Skin of body (tissue), 2 donors: ENCODE results near the gene PRKG1. TPM values are rescaled to one million over a fixed set of nuclear protein-coding genes. Genes with fewer than 3 reads are reported as not detected.
A peak's percentile ranks its signal among the peaks of the same experiment; 100 is the strongest.

Source experiments
- DNase-seq: peaks from one replicate; lab custom pipeline; 2025; lab: John Stamatoyannopoulos, UW
- total RNA-seq: library from RNA; depleted of rRNA; stranded (reverse); fragments of >200 nt; gene quantifications from one replicate; pipeline ENCODE4 v1.2.3, GENCODE V29; 2014

Gene PRKG1
- total RNA-seq: 41.8 TPM

DNA sequence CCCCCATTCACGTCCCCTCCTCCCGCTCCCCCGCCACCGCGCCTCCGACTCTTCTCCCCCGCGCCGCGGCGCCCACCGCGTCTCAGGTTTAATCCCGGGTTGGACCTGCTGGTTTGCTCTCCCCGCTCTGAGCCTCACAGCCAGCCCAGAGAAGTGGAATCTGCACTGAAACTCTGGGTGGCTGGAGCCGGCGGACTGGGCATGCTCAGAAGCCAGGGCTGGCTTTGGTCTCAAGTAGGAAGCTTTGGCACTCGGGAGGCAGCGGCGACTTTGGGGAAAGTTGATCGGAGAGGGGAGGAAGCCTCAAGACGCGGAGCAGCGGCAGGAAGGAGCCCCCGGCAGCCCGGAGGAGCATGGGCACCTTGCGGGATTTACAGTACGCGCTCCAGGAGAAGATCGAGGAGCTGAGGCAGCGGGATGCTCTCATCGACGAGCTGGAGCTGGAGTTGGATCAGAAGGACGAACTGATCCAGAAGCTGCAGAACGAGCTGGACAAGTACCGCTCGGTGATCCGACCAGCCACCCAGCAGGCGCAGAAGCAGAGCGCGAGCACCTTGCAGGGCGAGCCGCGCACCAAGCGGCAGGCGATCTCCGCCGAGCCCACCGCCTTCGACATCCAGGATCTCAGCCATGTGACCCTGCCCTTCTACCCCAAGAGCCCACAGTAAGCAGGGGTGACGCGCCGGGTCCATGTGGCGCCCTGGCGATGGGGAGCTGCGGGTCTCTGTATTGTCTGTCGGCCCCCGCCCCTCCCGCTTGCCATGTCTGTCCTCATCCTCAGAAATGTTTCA lies at the start of gene PRKG1:
Gene PRKG1 (plus strand): TSS at position 250 of the 791 bp plus-strand sequence.
- DNase-seq: peak; percentile 79

DNA sequence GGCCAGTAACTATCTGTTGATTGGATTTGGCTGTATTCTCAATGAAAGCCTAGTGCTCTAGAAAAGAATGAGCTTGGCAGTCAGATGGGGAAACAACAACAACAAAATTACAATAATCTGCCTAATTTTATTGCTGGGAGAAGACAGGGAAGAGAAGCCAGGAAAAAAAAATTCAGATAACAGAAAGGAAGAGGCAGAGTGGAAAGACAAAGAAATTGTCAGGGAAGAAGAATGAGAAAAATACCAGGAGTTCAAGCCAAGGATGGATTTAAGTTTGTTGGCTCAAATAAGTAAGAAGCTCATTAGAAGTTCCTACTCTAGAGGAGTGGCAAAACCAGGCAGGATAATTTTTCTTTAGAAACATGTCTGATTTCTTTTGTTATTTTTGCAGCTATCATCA lies 45.9 kb upstream of the PRKG1 start:
- peak; percentile 16 for DNase-seq

DNA sequence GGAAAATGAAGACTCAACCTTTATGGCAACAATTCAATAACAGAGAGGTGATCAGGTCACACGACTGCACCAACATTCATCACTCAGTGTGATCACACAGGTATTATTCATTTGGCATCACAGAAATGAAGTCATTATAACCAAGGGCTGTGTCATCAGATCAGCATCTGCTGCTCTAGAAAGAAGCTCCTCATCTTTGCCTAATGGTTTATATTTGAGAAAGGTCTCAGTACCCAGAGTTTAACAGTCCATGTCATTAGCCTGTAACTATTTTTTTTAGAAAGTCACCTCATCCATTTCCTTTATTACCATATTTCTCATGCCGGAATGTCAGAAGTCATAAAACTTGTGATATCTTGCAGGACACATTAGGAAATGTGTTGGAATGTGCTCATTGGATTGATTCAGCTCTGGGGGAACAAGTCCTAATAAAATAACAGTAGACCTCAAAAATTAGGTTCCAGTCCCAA lies 45.1 kb upstream of the PRKG1 start:
- DNase-seq: no peak

- DNase-seq: no peak
These were observed 43.8 kb upstream of the PRKG1 start for GRCh38 chr10:51030480-51030879.

- DNase-seq: no peak
These were observed 42.3 kb upstream of the PRKG1 start for GRCh38 chr10:51031950-51032349.

- no peak for DNase-seq
These were observed 39.5 kb upstream of the PRKG1 start for GRCh38 chr10:51034769-51035168.

GRCh38 chr10:51035344-51035743 lies 38.9 kb upstream of the PRKG1 start:
- no peak for DNase-seq

DNA sequence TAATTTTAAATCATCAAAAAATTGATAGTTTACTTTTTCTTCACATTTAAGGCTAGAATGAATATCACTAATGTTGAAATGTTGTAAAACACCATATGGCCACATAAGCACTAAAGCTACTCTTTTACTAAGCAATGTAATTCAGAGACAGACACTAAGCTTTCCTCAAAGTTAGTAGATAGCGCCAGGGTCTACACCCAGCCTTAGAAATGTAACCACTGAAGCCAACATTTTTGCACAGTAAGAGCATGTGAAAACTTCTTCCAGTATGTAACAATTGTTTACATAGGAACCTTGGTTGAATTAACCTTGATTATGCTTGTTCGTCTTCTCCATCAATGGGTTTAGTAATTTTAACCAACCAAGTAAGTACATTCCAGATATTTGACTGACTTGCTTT lies 28.4 kb upstream of the PRKG1 start:
- DNase-seq: peak; percentile 41

GRCh38 chr10:51046654-51047053 lies 27.6 kb upstream of the PRKG1 start:
- no peak for DNase-seq

DNA sequence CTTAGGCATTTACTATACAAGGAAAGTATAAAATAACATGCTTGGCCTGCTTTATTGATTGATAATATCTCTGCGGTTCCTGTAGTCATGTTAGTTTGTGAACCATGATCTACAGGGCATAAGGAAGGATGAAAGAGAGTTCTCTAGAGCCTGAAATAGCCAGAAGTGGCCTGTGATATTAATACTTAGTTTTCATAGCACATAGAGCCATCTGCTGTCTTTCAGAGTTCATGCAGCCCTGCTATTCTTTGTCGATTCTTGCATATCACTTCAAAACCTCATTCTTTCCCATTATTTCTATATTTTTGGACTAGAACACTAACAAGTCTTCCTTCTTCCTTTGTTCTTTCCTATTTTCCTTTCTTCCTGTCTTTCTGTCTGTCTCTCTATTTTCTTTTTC lies 26.4 kb upstream of the PRKG1 start:
- DNase-seq: peak; percentile 13

- no peak for DNase-seq
These were observed 25.5 kb upstream of the PRKG1 start for GRCh38 chr10:51048792-51049191.

DNA sequence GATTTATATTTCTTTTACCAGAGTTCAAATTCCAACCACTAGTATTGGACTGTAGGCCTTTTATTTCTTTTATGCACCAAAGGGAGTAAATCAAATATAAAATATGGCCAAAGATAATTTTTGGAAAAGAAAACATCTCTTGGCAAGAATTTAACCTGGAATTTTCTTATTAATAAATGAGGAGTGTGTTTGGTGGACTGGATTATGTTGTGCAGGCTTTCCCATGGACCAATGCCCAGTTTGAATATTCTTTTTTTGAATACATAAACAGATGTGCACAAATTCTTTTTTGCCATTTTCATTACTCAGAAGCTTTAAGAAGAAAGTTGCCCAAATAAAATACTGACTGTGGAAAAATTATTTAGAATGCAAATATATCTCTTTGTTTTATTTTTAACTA lies 22.1 kb upstream of the PRKG1 start:
- DNase-seq: peak; percentile 56

DNA sequence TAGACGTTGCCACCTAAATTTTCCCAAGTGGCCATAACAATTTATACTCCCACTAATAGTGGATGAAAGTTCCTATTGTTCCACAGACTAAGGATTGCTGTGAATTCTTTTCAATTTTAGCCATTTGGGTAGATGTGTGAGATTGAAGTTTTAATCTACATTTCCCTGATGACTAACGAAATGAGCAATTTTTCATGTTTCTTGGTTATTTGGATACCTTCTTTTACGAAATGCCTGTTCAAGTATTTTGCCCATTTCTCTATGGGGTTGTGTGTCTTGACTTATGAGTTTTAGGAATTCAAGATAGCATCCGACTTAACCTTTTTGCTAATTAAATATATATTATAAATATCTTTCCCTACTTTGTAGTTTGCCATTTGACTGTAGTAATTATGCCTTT lies 16.4 kb upstream of the PRKG1 start:
- no peak for DNase-seq

DNA sequence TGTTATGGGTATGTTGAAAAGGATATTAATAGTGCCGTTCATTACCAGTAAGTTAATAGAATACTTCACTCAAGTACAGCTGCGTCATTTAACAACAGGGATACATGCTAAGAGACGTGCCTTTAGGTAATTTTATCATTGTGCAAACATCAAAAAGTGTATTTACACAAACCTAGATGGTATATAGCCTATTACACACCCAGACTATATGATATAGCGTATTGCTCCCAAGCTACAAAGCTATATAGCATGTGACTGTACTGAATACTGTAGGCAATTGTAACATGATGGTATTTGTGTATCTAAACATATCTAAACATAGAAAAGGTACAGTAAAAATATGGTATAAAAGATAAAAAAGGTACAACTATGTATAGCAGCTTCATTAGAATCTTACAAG lies 11.1 kb upstream of the PRKG1 start:
- no peak for DNase-seq

DNA sequence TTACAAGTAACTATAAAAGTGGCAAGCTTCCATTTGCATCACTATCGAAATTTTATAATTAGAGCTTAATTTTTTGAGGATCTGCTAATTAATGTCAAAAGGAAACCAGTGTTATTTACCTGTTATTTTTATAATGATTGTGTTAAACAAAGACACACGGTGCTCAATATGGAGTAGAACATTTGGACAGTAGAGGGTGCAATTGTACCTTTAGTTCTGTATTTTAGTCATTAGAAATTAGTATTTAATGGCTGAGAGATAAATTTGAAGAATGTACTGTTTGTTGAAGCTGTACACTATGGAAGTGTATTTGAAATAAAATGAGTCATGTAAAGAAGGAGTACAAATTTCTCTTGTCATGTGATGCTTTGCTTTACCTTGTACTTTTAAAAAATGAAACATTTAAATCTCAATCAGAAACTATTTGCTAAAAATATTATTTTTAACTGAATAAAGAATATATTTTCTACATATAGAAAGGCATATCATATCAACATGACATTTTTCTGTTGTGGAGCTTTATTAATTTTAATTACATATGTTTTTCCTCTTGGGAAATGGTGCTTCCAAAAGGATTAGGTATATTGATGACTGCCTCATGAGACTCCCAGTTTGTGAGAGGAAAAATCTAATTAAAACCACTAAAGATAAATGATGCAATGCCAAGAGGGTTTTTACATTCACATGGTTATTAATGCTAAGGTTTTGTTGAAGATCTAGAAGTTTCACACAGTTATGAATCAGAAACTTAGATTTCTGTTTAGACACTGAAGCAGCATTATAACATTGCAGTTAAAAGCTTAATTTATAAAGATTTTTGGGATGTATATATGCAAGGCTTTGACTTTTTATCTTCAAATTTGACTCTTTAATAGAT lies 10.4 kb upstream of the PRKG1 start:
- DNase-seq: peak; percentile 16

- no peak for DNase-seq
These were observed 8.1 kb upstream of the PRKG1 start for GRCh38 chr10:51066231-51066630.

DNA sequence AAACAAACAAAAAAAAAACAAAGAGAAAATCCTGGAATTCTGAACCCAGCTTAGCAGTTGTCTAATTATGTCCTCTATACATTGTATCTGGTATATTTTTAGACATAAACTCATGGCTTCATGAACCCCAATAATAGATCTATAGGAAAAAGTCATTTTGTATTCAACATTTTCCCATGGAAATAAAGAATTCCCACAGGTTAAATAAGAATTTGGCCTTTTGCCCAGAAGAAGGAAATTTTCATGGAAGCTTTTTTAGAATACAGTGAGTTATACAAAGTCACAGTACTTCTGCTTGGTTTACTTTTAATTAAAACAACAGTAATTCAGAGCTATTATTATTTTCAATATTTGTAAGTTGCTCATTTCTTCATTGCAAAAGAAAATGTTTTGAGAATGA lies 2.1 kb upstream of the PRKG1 start:
- no peak for DNase-seq

- DNase-seq: no peak
These were observed 1.3 kb upstream of the PRKG1 start for GRCh38 chr10:51072921-51073434.

GRCh38 chr10:51073453-51074237 lies 642 bp upstream of the PRKG1 start:
- DNase-seq: peak; percentile 51

DNA sequence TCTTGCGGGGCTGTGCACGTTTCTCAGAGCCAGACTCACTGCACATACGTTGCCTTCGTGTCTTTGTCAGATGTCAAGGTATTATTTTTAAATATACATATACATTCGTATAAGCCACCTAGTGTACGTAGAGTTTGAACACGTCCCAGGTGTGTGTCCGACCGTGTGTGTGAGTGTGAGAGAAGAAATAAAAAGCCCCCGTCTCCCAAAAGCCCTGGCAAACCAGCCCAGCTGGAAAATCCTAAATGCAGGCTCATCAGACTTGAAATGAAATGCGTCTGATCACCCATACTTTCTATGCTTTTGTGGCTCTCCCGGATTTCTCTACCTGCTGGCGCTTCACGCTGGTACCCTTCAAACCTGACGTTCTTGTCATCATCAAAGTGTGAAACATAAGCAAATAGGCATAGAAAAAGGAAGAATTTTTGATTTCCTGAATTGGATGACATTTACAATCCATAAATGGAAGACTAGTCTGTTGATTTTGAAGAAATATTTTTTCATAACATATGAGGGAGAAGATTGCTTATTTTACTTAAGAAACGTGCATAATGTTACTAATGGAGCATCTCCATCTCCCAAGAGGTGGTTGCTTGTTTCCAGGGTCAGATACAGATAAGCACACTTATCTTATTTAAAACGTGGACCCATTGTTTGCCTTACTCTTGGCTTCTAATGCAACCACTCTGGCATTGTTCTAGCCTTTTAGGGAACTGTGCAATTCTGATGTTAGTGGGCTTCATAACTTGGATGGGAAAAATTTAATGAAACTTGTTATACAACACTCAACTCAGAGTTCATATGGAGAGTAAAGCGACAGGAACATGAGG lies 971 bp downstream of the PRKG1 start:
- peak; percentile 28 for DNase-seq

DNA sequence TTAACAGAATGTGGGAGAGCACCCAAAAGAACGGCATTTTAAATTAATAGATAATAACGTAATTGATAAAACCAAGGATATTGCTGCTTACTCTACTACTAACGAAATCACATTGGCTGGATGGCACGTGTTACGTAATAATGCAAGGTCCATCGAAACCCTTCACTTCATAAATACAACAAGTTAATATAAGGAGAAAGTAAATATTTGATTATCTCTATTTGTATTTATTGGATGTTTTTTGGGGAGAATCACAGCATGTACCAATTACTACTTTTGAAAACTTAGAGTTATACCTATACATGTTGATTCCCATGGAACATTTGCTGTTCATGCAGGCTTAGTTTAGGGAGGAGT lies 1.6 kb downstream of the PRKG1 start:
- no peak for DNase-seq
